NOMO-1 treated with dmso at 0.1 percent for 144 hours (cell line): ENCODE results near the gene EREG.
"Not testable (repeated sequence)": the region's sequence is repeated elsewhere in the genome, so short reads cannot be mapped to it uniquely, and the experiment has no call there.

Experiments
- DNase-seq: peaks from one replicate; lab custom pipeline; 2025; ENCODE audit not compliant: unreplicated experiment; lab: John Stamatoyannopoulos, UW

EREG gene

DNA sequence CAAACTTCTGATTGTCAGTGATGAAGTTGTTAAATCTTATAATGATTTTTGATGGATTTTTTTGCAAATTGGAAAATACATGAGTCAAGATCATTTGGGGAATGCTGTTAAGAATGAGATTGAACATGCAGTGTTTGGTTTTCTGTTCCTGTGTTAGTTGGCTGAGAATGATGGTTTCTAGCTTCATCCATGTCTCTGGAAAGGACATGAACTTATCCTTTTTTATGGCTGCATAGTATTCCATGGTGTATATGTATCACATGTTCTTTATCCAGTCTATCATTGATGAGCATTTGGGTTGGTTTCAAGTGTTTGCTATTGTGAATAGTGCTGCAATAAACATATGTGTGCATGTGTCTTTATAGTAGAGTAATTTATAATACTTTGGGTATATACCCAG, 24.5 kb upstream of the EREG start:
- not testable (repeated sequence) for DNase-seq

GRCh38 chr4:74344031-74344430, 20.9 kb upstream of the EREG start:
- no peak for DNase-seq

DNA sequence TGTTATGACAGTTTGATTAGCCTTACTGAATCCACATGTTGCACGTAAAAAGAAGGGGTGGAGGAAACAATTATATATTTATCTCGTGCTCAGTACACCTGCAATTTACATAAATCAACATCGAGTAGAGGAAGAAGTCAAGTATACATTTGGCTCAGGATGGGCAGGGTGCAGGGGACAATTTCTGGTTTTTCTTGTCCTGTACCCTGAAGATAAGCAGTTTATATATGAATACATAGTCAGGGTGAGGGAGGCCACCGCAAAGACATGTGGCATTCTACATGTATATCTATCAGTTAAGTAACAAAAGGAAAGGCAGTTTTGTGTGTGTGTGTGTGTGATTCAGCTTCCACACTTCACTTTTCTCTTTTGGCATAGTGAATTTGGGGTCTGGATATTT, 11.1 kb upstream of the EREG start:
- no peak for DNase-seq

DNA sequence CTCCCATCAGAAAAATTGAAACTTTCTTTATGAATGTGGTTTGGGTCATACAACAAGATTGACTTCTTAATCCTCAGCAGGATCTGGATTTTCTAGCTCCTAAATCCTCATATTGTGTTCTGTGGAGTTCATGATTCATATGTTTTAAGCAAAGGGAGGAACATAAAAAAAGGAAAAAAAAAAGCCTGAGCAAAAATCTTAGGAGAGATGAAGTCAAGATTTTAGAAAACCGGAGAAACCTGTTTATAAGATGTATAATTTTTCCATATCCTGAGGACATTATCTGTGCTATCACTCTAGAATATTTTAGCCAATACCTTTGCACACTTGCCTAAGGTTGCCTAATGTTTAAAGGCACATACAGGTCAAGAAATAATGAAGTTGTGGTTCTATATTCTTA, 7.0 kb upstream of the EREG start:
- no peak for DNase-seq

GRCh38 chr4:74361671-74362070, 3.3 kb upstream of the EREG start:
- DNase-seq: no peak

DNA sequence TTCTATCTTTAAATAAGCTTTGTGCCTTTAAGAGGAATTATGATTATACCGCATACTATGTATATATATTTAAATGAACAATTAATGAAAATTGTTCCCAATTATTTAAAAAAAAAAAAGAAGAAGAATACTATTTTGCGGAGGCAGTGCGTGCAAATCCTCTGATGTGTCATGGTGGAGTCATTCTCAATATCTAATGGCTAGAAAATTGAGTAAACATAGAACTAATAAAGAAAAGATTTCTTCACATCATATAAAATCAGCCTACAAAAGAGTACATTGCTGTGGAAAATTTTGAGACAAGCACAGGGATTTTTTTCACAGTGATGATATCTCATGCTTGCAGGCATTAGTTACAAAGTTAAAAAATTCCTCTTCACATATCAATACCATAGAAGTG, 2.6 kb upstream of the EREG start:
- no peak for DNase-seq

DNA sequence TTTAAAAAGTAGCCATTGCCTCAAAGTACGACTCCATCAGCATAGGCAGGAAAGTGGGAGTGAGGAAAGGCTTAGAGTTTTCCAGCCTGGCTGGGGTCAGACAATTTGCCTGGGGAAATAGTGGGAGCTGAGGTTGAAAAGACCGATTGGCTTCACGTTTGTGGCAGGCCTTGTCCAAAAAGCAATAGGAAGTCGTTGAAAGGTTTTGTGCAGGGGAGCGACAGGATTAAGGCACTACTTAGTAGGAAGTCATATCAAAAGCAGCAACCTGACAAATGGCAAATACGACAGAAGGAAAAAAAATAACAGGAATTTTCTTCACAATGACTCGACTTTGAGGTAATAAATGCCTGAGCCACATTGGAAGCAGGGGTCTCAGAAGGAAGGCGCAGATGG, 691 bp upstream of the EREG start:
- no peak for DNase-seq

DNA sequence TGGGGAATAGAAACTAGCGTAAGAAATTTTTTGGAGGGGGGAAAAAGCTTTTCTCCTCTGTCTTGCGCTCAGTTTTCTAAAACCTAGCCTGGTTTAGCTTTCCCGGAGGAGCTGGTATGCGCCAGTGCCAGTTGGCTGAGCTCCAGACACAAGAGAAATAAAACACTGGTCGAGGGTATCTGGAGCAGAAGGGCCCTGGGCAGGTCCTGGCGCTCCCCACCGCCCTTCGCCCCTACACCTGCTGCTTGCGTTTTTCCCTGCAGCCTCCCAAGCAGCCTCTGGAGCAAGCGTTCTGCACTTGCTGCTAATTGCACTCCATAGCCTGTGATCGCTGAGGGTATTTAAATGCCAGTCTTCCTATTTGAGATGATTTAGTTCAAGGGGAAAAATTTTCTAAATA, 816 bp downstream of the EREG start:
- no peak for DNase-seq

DNA sequence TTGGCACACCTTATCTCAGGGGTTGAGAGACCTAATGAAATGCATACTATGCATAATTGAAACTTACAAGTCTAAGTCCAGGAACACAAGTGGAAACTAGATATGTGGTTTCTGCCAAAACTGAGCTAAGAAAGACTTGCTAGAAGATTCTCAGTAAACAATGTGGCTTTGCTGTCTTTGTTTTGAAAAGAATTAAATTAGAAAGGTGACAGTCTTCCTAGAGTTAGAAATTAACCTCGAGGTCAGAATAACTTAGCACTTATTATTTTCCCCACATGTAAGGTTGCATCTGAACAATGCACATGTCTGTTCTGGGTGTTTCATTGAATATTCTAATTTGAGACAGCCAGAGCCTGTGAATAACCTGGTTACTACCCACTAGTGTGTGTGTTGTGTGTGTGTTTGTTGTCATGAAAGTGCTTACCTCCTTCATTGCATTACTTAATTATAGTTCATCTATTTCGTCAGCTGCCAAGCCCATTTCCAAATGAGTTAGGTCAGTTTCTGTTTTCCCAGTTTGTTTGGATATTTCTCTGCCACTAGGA, 1.5 kb downstream of the EREG start:
- no peak for DNase-seq

- no peak for DNase-seq
These were observed 2.8 kb downstream of the EREG start for GRCh38 chr4:74367656-74368290.

DNA sequence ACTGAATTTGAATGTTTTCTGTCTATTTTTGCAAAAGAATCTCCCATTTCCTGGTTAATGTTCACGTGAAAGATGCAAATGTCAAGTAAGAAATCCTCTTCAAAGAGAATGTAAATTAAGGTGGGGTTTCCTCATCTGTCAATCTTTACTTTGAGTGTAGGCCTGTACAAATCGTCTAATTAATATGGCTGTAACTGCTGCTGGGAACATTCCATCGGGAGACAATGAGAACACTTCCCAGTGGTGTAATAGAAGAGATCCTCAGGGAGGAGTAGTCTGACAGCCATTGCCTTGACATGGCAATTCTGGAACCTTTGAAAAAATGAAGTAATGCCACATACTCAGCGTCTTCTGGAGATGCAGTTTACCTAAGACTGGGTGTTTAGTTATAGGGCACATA, 3.7 kb downstream of the EREG start:
- DNase-seq: no peak

DNA sequence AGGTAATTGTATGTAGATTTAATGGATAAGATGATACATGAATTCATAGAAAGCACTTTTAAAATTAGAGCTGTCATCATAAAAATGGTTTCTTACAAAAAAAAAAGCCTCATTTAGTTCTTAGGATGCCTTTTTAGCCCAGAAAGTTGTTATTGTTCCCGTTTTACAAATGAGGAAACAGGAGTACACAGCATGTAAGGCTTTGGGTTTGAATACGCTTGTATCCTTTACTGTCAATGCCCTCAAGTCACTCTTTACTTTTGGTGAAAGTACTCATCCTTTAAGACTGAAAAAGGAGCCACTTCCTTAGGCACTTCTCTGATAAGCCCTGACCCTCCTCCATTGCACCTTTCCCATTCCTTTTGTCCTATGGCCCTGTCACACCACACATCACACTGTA, 4.9 kb downstream of the EREG start:
- no peak for DNase-seq

DNA sequence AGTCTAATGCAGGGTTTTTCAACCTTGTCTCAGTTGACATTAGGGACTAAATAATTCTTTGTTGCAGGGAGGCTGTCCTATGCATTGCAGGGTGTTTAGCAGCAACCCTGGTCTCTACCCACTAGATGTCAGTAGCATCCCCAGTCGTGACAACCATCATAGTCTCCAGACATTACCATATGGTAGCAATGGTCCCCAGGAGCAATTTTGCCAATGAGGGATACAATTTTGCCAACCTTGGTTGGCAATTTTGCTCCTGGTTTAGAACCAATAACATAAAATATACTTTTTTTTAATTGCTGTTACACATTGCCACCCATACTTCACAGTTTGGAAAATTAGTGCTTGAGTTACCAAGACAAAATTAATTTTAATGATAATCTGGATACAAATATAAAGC, 6.0 kb downstream of the EREG start:
- DNase-seq: no peak

DNA sequence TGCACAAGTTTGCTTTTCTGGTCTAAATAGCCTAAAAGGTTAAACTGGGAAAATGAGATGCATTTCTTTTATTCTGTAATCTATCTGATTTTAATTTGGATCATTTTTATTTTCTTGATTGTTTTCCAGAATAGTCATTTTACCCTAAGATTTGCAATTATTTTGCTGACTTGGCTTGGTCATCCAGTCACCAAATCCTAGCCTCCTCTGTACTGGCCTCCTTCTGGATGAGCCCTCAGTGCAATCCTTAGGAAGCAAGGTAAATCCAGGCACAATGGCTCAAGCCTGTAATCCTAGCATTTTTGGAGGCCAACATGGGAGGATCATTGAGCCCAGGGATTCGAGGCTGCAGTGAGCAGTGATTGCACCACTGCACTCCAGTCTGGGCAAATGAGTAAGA, 9.2 kb downstream of the EREG start:
- DNase-seq: no peak

- no peak for DNase-seq
These were observed 9.8 kb downstream of the EREG start for GRCh38 chr4:74374561-74375327.

GRCh38 chr4:74375824-74376426, 11.0 kb downstream of the EREG start:
- no peak for DNase-seq

DNA sequence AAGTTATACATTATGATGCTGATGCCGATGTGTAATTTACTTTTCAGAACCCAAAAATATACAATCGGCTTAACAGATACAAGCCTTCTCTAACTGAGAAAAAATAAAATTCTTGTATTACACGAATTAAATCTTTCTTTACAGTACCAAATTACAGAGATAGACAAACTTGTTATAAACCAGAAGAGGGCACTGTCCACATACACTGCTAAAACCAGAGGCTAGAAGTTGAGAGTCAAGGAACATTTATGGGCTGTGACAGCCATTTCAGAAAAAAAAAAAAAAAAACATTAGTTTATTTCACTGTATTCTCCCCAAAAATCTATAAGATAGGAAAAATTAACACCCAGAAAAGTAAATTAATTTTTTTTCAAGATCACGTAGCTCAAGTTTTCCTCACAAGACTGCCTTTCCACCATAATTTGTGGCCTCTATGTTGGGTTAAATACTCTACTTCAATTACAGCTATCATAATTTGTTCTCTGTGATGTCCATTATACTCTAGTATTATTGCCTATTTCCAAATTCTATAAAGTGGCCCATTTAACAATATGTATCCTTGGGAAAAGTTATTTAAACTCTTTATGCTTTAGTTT, 12.0 kb downstream of the EREG start:
- peak; percentile 34 for DNase-seq

DNA sequence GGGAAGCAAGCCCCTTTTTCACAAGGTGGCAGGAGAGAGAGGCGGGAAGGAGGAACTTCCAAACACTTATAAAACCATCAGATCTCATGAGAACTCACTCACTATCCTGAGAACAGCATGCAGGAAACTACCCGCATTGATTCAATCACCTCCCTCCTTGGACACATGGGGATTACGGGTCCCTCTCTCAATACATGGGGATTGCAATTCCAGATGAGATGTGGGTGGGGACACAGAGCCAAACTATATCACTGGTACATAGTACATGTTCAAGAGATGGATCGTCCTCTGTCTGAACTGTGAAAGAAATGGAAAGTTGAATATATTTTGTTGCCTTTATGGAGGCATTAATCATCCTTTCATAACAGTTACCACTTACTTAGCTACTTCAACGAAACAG, 12.8 kb downstream of the EREG start:
- DNase-seq: no peak

GRCh38 chr4:74378573-74378972, 13.6 kb downstream of the EREG start:
- DNase-seq: no peak

GRCh38 chr4:74379912-74380311, 15.0 kb downstream of the EREG start:
- DNase-seq: no peak

DNA sequence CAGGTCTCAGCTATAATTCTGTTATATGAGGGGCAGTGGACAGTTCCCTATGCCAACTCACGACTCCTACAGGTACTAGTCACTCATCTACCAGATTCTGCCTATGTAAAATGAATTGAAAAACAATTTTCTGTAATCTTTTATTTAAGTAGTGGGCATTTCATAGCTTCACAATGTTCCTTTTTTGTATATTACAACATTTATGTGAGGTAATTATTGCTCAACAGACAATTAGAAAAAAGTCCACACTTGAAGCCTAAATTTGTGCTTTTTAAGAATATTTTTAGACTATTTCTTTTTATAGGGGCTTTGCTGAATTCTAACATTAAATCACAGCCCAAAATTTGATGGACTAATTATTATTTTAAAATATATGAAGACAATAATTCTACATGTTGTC, 20.4 kb downstream of the EREG start:
- DNase-seq: no peak

DNA sequence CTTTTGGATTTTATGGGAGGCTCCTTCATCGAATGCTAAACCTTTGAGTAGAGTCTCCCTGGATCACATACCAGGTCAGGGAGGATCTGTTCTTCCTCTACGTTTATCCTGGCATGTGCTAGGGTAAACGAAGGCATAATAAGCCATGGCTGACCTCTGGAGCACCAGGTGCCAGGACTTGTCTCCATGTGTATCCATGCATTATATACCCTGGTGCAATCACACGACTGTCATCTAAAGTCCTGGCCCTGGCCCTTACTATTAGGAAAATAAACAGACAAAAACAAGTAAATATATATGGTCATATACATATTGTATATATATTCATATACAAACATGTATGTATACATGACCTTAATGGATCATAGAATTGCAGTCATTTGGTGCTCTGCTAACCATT, 21.2 kb downstream of the EREG start:
- DNase-seq: no peak
